ENCODE measurements around the gene FABP1. TPM values are rescaled to one million over a fixed set of nuclear protein-coding genes. Genes with fewer than 3 reads are reported as not detected.

The FABP1 gene
- total RNA-seq, 4 donors from 2014 or later, result not detected

DNA sequence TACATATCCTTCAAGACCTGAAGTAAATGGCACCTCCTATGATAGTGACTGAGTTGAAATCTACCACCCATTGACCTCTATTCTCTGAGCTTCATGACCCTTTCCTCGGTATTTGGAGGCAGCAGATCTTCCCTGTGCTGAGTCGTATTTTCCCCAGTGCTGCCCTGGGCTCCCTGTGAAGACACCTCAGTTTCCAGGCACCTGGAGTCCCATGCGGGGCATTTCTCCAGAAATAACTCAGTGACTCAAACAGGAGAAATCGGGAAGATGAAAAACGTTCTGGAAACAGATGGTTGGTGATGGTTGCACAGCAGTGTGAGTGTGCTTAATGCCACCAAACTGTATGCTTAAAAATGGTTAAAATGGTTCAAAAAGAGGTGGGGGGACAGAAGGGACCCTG is 42.3 kb downstream of the FABP1 start:
- no peaks in the 10 kb centered on the region for H3K27me3 ChIP-seq
- intact Hi-C loops (cut with DNase I), result no loop called here
- TF ChIP-seq POLR2A (IDR thresholded peaks at IDR 0.05), result no peak
- TF ChIP-seq, protein P1, sequence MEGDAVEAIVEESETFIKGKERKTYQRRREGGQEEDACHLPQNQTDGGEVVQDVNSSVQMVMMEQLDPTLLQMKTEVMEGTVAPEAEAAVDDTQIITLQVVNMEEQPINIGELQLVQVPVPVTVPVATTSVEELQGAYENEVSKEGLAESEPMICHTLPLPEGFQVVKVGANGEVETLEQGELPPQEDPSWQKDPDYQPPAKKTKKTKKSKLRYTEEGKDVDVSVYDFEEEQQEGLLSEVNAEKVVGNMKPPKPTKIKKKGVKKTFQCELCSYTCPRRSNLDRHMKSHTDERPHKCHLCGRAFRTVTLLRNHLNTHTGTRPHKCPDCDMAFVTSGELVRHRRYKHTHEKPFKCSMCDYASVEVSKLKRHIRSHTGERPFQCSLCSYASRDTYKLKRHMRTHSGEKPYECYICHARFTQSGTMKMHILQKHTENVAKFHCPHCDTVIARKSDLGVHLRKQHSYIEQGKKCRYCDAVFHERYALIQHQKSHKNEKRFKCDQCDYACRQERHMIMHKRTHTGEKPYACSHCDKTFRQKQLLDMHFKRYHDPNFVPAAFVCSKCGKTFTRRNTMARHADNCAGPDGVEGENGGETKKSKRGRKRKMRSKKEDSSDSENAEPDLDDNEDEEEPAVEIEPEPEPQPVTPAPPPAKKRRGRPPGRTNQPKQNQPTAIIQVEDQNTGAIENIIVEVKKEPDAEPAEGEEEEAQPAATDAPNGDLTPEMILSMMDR (IDR thresholded peaks at IDR 0.05), result no peak
- H3K4me3 ChIP-seq, result no peak overlapping the region
- no peak overlapping the region for H3K27ac ChIP-seq
- DNase-seq, result no peak
- no peaks in the 10 kb centered on the region for H3K4me1 ChIP-seq
- WGBS, 2 donors, result 64 to 77% methylated on average over 4 to 5 of the region's 5 CpGs
- no peaks in the 10 kb centered on the region for H3K36me3 ChIP-seq
- H3K9me3 ChIP-seq, result no peaks in the 10 kb centered on the region

DNA sequence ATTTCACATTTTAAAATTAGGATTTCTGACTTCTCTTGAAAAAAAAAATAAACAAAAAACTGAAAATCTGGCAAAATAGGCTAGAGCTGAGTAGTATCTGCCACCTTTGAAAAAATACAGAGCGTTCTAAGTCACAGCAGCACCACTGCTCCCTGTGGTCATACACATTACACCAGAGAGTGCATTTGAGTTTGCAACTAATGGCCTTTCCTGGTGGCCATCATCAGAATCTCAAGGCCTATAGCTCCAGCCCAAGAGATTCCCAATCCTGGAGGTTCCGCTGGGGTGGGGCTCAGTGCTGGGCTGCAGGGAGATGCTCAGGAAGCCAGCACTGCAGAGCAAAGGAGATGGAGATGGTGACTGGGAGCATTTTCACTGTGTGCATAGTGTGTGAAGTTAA is 42.8 kb downstream of the FABP1 start:
- no peak for TF ChIP-seq POLR2A (IDR thresholded peaks at IDR 0.05)
- TF ChIP-seq, protein P1 (IDR thresholded peaks at IDR 0.05), result no peak
- no peak for DNase-seq
- H3K9me3 ChIP-seq, result no peaks in the 10 kb centered on the region
- H3K27me3 ChIP-seq, result no peaks in the 10 kb centered on the region
- no peak overlapping the region for H3K4me3 ChIP-seq
- H3K27ac ChIP-seq, result no peak overlapping the region
- no peaks in the 10 kb centered on the region for H3K36me3 ChIP-seq
- intact Hi-C loops (cut with DNase I), result no loop called here
- H3K4me1 ChIP-seq, result no peaks in the 10 kb centered on the region
- 92 to 93% methylated on average over 1 to 2 of the region's 2 CpGs for WGBS, 2 donors

DNA sequence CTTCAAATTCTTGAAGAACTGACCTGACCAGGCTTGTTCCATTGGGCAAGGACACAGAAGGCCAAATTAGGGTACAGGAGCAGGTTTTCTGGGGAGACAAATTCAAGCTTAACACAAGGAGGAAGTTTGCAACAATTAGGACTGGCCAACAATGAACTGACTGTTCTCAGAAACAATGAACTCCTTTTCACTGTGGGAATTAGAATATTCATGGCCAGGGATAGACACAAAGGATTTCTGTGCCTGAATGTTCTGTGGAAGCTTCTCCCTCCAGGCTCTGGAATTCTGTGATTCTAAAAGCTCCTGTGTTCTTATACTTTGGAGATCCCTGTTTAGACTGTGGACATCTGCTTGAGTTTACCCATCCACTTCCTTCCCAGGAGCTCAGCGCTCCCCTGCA is 45.1 kb downstream of the FABP1 start:
- no peak overlapping the region for H3K4me3 ChIP-seq
- TF ChIP-seq, protein P1 (IDR thresholded peaks at IDR 0.05), result no peak
- no peak for DNase-seq
- no peak overlapping the region for H3K27ac ChIP-seq
- intact Hi-C loops (cut with DNase I), result no loop called here
- H3K4me1 ChIP-seq, result no peaks in the 10 kb centered on the region
- H3K27me3 ChIP-seq, result no peaks in the 10 kb centered on the region
- no peaks in the 10 kb centered on the region for H3K36me3 ChIP-seq
- no peaks in the 10 kb centered on the region for H3K9me3 ChIP-seq
- WGBS, 2 donors, result 58 to 100% methylated on average over 1 of the region's 1 CpG

DNA sequence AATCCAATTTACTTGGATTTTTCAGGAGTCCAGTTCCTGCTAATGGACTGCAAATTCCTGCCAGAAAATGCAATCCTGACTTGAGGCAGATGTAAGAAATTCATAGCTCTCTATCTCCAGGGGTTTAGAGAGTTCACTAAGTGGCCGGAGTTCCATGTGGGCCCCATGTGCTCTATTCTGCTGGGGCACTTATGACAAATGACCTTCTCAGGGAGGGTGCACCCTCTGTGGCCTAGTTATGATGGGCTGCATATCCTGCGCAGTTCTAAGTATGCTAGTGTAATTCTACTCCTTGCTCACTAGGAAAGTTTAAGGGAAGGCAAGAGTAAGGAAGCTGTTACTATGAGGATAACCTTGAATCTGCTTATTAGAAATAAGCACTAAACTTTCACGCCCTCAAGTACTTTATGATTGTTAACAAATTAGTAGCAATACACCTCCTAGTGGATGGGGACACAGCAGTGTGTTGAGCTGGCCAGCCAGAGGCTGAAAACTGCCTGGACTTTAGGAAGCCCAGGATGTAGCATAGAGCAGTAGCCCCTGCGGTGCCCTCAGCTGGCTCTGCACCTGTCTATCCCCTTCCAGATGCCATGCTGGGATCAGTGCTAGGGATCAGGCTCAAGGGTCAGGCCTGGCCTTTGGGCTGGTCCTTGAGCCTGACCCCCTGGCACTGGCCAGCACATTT is 45.8 kb downstream of the FABP1 start:
- no peak for DNase-seq
- Histone ChIP-seq H3K36me3 (no peaks in the 10 kb centered on the region), H3K4me3 (no peak overlapping the region), H3K27ac (peak overlapping the region in 1 of 4 donors; percentile 8), H3K9me3 (no peaks in the 10 kb centered on the region), H3K4me1 (no peaks in the 10 kb centered on the region), H3K27me3 (no peaks in the 10 kb centered on the region)
- intact Hi-C loops (cut with DNase I), result no loop called here
- 76 to 83% methylated on average over 4 of the region's 4 CpGs for WGBS, 2 donors
- TF ChIP-seq, protein P1 (IDR thresholded peaks at IDR 0.05), result no peak
- TF ChIP-seq POLR2A (IDR thresholded peaks at IDR 0.05), result no peak

DNA sequence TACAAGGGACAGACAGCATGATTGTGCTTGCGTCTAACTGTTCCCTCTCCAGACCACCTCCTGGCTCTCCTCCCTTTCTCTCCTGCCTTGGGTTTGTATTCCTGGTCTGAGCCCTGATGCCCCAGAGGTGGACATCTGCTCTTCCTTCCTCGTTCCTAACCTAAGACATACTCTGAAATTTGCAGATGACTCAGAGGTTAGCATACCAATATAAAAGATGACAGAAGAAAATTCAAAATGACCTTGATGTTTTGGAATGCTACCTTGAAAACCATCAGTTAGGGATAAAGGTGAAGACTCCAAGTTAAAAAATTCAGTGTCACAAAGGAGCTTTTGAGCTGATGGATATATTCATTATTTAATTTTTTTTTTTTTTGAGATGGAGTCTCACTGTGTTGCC is 47.3 kb downstream of the FABP1 start:
- H3K27ac ChIP-seq, result no peak overlapping the region
- no peaks in the 10 kb centered on the region for H3K36me3 ChIP-seq
- DNase-seq, result no peak
- no peaks in the 10 kb centered on the region for H3K9me3 ChIP-seq
- no peak overlapping the region for H3K4me3 ChIP-seq
- H3K4me1 ChIP-seq, result no peaks in the 10 kb centered on the region
- intact Hi-C loops (cut with DNase I), result no loop called here
- H3K27me3 ChIP-seq, result no peaks in the 10 kb centered on the region
- WGBS, 2 donors, result 61 to 84% methylated on average over 2 of the region's 2 CpGs
- TF ChIP-seq POLR2A (IDR thresholded peaks at IDR 0.05), result no peak
- TF ChIP-seq, protein P1 (IDR thresholded peaks at IDR 0.05), result no peak
